Activated naive CD8-positive, alpha-beta T cell treated with anti-CD3 and anti-CD28 coated beads, Interleukin-2, amount 10 ng/mL, durations not matched to agents 7 days and 5 days (primary cell): ENCODE data around the gene ZNF154. TPM values are rescaled to one million over a fixed set of nuclear protein-coding genes. Genes with fewer than 3 reads are reported as not detected.

Source experiments
- ATAC-seq: fragments of 150-1000 bp; cut with Tn5 transposase; one replicate; pipeline ENCODE4 v1.10.0; 2021; ENCODE audit warnings: low read depth, moderate library complexity
- POLR2A ChIA-PET: fragments of 350-600 bp; sonication (Branson Sonifier 250); formaldehyde crosslinking; loops from one replicate; lab custom pipeline; 2021; ENCODE audit warnings: antibody characterized with exemption; lab: Charles Lee
- DNase-seq: peaks from one replicate; pipeline ENCODE4 v3.0.0; 2021
- H3K27ac Mint-ChIP-seq: one replicate; pipeline ENCODE4 v1.8.0; 2022; ENCODE audit warnings: mild to moderate bottlenecking, mixed read lengths
- H3K27me3 Mint-ChIP-seq: one replicate; pipeline ENCODE4 v1.8.0; 2022; ENCODE audit warnings: mild to moderate bottlenecking, moderate library complexity, mixed read lengths
- H3K36me3 Mint-ChIP-seq: one replicate; pipeline ENCODE4 v1.8.0; 2021; ENCODE audit warnings: mild to moderate bottlenecking, mixed read lengths
- H3K4me1 Mint-ChIP-seq: one replicate; pipeline ENCODE4 v1.8.0; 2021; ENCODE audit warnings: mixed read lengths
- H3K4me3 Mint-ChIP-seq: one replicate; pipeline ENCODE4 v1.8.0; 2022; ENCODE audit warnings: mild to moderate bottlenecking, moderate library complexity, mixed read lengths
- H3K9me3 Mint-ChIP-seq: one replicate; pipeline ENCODE4 v1.8.0; 2021; ENCODE audit warnings: mixed read lengths
- total RNA-seq, 2 experiments: library from RNA; stranded (reverse); gene quantifications; one replicate each; pipeline ENCODE4 v1.2.3, GENCODE V29; 2021

The ZNF154 gene
- total RNA-seq, 2 experiments from 2014 or later: 14.9 to 17.3 TPM

DNA sequence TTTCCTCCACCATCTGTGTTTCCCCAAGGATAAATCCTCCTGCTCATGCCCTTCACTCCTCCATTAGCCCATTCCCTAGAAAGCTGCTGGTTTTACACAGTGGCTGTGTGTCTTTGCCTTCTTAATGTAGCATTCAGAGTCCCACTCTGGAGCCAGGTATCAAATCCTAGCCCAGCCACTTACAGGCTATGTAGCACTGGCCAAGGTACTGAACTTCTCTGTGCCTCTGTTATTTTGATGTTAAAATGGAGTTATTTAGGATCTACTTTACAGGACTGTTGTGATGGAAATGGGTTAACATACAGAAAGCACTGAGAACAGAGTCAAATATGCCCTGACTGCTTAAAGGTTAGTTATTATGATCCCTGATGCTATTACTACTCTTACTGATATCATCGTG, 41.8 kb downstream of the ZNF154 start:
- Mint-ChIP-seq H3K4me3 (no peak overlapping the region), H3K27ac (no peak overlapping the region), H3K27me3 (peaks cover 28% of the 10 kb centered on the region), H3K36me3 (peaks cover under 1% of the 10 kb centered on the region), H3K9me3 (peaks cover 3% of the 10 kb centered on the region), H3K4me1 (peaks cover 2% of the 10 kb centered on the region)
- DNase-seq (no peak), ATAC-seq (no peak)
- POLR2A ChIA-PET: no interaction called here

- H3K9me3 Mint-ChIP-seq: peaks cover 3% of the 10 kb centered on the region
- peaks cover 2% of the 10 kb centered on the region for H3K4me1 Mint-ChIP-seq
- peaks cover 28% of the 10 kb centered on the region for H3K27me3 Mint-ChIP-seq
- no peak for ATAC-seq
- no peak overlapping the region for H3K4me3 Mint-ChIP-seq
- H3K27ac Mint-ChIP-seq: no peak overlapping the region
- POLR2A ChIA-PET: no interaction called here
- H3K36me3 Mint-ChIP-seq: no peaks in the 10 kb centered on the region
- DNase-seq: no peak
Observed at GRCh38 chr19:57665261-57665806, 43.7 kb downstream of the ZNF154 start.

- Mint-ChIP-seq H3K27ac (no peak overlapping the region), H3K36me3 (no peaks in the 10 kb centered on the region), H3K9me3 (peaks cover 3% of the 10 kb centered on the region), H3K4me3 (peak overlapping the region; percentile 87), H3K27me3 (peaks cover 31% of the 10 kb centered on the region), H3K4me1 (peaks cover 2% of the 10 kb centered on the region)
- peak; percentile 56 for ATAC-seq
- POLR2A ChIA-PET: no interaction called here
- peak; percentile 46 for DNase-seq
Observed at GRCh38 chr19:57664269-57665127, 44.5 kb downstream of the ZNF154 start.

DNA sequence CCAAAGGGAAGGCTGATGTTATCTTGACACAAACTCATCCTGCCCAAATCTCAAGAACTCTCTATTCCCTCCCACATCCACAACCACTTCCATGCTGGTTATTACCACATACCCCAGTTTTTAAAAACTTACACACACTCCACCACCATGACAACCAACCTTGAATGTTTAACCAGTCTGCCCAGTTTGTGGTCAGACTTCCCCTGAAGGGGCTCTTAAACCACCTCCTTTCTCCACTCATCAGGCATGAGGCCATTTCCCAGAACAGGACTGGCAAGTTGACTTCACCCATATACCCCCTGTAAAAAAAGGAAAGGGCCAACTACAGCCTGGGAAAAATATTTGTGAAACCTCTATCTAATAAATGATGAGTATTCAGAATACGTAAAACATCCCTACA, 52.7 kb downstream of the ZNF154 start:
- peaks cover 9% of the 10 kb centered on the region for H3K4me1 Mint-ChIP-seq
- no peak overlapping the region for H3K4me3 Mint-ChIP-seq
- POLR2A ChIA-PET: no interaction called here
- H3K36me3 Mint-ChIP-seq: peaks cover 11% of the 10 kb centered on the region
- peak overlapping the region; percentile 8 for H3K27ac Mint-ChIP-seq
- no peak for DNase-seq
- H3K27me3 Mint-ChIP-seq: peaks cover 11% of the 10 kb centered on the region
- no peak for ATAC-seq
- H3K9me3 Mint-ChIP-seq: peaks cover 40% of the 10 kb centered on the region

DNA sequence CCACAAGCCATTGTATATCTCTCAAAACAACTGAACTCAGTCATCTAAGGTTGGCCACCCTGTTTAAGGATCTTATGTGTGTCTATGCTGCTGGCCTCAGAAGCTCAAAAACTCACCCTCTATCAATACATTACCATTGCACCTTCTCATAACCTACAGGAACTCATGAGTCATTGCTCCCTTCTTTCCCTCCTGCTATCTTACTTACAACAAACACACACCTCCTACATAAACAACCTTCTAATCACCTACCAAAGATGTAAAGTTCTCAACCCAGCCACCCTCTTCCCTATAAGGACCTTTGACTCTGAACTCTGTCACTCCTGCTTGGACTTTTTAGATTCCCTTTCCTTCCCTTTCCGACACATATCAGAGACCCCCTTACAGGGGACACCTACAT, 53.6 kb downstream of the ZNF154 start:
- peaks cover 40% of the 10 kb centered on the region for H3K9me3 Mint-ChIP-seq
- no peak for DNase-seq
- no peak overlapping the region for H3K4me3 Mint-ChIP-seq
- H3K4me1 Mint-ChIP-seq: peaks cover 11% of the 10 kb centered on the region
- POLR2A ChIA-PET: no interaction called here
- ATAC-seq: no peak
- peaks cover 12% of the 10 kb centered on the region for H3K36me3 Mint-ChIP-seq
- no peak overlapping the region for H3K27ac Mint-ChIP-seq
- peaks cover 8% of the 10 kb centered on the region for H3K27me3 Mint-ChIP-seq

GRCh38 chr19:57653689-57654088, 55.3 kb downstream of the ZNF154 start:
- no peak overlapping the region for H3K4me3 Mint-ChIP-seq
- POLR2A ChIA-PET: no interaction called here
- ATAC-seq (no peak), DNase-seq (no peak)
- no peak overlapping the region for H3K27ac Mint-ChIP-seq
- H3K36me3 Mint-ChIP-seq: peaks cover 12% of the 10 kb centered on the region
- H3K4me1 Mint-ChIP-seq: peaks cover 11% of the 10 kb centered on the region
- H3K27me3 Mint-ChIP-seq: peaks cover 4% of the 10 kb centered on the region
- H3K9me3 Mint-ChIP-seq: peaks cover 49% of the 10 kb centered on the region

GRCh38 chr19:57651654-57651996, 57.4 kb downstream of the ZNF154 start:
- H3K27ac Mint-ChIP-seq: peak overlapping the region; percentile 43
- peaks cover 4% of the 10 kb centered on the region for H3K27me3 Mint-ChIP-seq
- no peak overlapping the region for H3K4me3 Mint-ChIP-seq
- ATAC-seq (no peak), DNase-seq (no peak)
- POLR2A ChIA-PET: no interaction called here
- peaks cover 11% of the 10 kb centered on the region for H3K4me1 Mint-ChIP-seq
- peaks cover 12% of the 10 kb centered on the region for H3K36me3 Mint-ChIP-seq
- peaks cover 50% of the 10 kb centered on the region for H3K9me3 Mint-ChIP-seq

DNA sequence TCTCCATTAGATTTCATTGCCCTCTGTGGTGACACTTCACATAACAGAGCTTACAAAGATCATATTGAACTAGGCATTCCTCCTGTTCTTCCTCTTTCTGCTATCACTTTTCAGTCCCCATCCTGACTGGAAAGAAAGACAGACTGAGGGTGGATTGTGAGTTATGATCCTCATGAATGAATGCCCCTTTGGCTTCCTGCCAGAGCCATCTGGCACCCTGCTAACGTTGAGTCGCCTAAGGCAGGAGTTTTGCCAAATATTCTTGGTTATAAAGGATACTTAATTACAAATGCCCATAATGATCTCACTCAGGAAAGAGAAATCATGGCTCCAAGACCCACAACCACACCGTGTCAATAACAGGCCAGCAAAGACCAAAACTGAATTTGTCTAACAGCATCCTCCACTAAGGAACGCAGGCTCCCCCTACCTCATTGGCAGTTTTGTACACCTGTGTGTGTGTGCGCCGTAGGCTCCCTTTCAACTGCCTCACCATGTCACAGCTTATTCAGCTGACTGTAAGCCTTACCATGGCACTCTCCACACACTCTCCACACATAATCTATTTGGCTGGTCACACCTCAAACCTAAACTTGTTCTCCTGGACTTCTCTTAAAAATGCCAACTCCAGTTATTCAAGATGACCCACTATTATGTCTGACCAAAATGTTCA, 60.5 kb downstream of the ZNF154 start:
- Mint-ChIP-seq H3K9me3 (peaks cover 38% of the 10 kb centered on the region), H3K27me3 (no peaks in the 10 kb centered on the region), H3K4me1 (peaks cover 7% of the 10 kb centered on the region), H3K36me3 (peaks cover 17% of the 10 kb centered on the region), H3K4me3 (no peak overlapping the region), H3K27ac (no peak overlapping the region)
- no peak for DNase-seq
- ATAC-seq: no peak
- POLR2A ChIA-PET: no interaction called here

Other genes starting within 250 kb of the ZNF154 start
- 10 to 100 TPM; 13.7 to 13.8 TPM for gene ZNF772, start 231.6 kb downstream of the ZNF154 start, total RNA-seq
- 10 to 100 TPM; 19.3 to 21.1 TPM for gene ZNF419, start 221.5 kb downstream of the ZNF154 start, total RNA-seq
- 10 to 100 TPM; 15.7 to 15.9 TPM for gene ZNF773, start 209.3 kb downstream of the ZNF154 start, total RNA-seq
- gene ZNF549, start 181.8 kb downstream of the ZNF154 start, total RNA-seq: 10 to 100 TPM; 13.6 to 13.8 TPM
- 10 to 100 TPM; 27.7 to 27.9 TPM for gene ZNF550, start 149.3 kb downstream of the ZNF154 start, total RNA-seq
- gene ZNF416, start 130.3 kb downstream of the ZNF154 start, total RNA-seq: 10 to 100 TPM in 1 of 2 experiments, 1 to 10 TPM in 1; 10.0 to 10.5 TPM
- 10 to 100 TPM; 17.9 TPM for gene ZIK1, start 125.1 kb downstream of the ZNF154 start, total RNA-seq
- gene ZNF530, start 109.3 kb downstream of the ZNF154 start, total RNA-seq: 10 to 100 TPM; 14.0 to 14.2 TPM
- 10 to 100 TPM; 29.7 to 34.3 TPM for gene ZNF134, start 95.0 kb downstream of the ZNF154 start, total RNA-seq
- 10 to 100 TPM; 30.6 to 33.6 TPM for gene ZNF211, start 76.0 kb downstream of the ZNF154 start, total RNA-seq
- not detected for gene ZSCAN4, start 40.3 kb downstream of the ZNF154 start, total RNA-seq
- 10 to 100 TPM; 18.1 to 21.3 TPM for gene ZNF551, start 27.2 kb downstream of the ZNF154 start, total RNA-seq
- gene ZNF671, start 18.4 kb upstream of the ZNF154 start, total RNA-seq: 10 to 100 TPM; 22.4 to 23.7 TPM
- 10 to 100 TPM; 27.9 to 29.0 TPM for gene ZNF776, start 37.6 kb upstream of the ZNF154 start, total RNA-seq
- gene ZNF586, start 60.5 kb upstream of the ZNF154 start, total RNA-seq: 10 to 100 TPM; 29.0 to 29.2 TPM
- gene ZNF552, start 105.7 kb upstream of the ZNF154 start, total RNA-seq: 10 to 100 TPM; 10.8 to 13.6 TPM
- gene ZNF587B, start 121.1 kb upstream of the ZNF154 start, total RNA-seq: 10 to 100 TPM; 19.1 to 21.0 TPM
- 10 to 100 TPM; 46.6 to 52.7 TPM for gene ZNF587, start 140.7 kb upstream of the ZNF154 start, total RNA-seq
- 10 to 100 TPM; 38.4 to 43.3 TPM for gene ZNF814, start 179.8 kb upstream of the ZNF154 start, total RNA-seq
- 10 to 100 TPM; 35.8 to 36.5 TPM for gene ZNF417, start 207.4 kb upstream of the ZNF154 start, total RNA-seq
- gene ZNF418, start 226.2 kb upstream of the ZNF154 start, total RNA-seq: 10 to 100 TPM; 14.8 to 16.8 TPM
- 10 to 100 TPM; 16.0 to 18.8 TPM for gene ZNF256, start 238.5 kb upstream of the ZNF154 start, total RNA-seq